Stimulated activated CD4-positive, alpha-beta T cell treated with anti-CD3 and anti-CD28 coated beads, TNF-alpha, amount 100 ng/mL, for 1 hour (primary cell): Measurements from ENCODE around the gene PANK1.

Experiments
- DNase-seq, 3 donors: peaks; one replicate each; pipeline ENCODE4 v3.0.0-alpha.2; 2020; ENCODE audit warnings: low read depth in 3 of 3, low spot score in 1 of 3

Gene PANK1

GRCh38 chr10:89652806-89653370 lies 7.8 kb upstream of the PANK1 start:
- no peak for DNase-seq

- DNase-seq: no peak
Observed at GRCh38 chr10:89651916-89652573, 7.0 kb upstream of the PANK1 start.

GRCh38 chr10:89651205-89651915 lies 6.3 kb upstream of the PANK1 start:
- DNase-seq: no peak

- DNase-seq: no peak
Observed at GRCh38 chr10:89649051-89649450, 4.0 kb upstream of the PANK1 start.

GRCh38 chr10:89648074-89648473 lies 3.0 kb upstream of the PANK1 start:
- no peak for DNase-seq

- DNase-seq: no peak
Observed at GRCh38 chr10:89646889-89647657, 2.0 kb upstream of the PANK1 start.

- DNase-seq: no peak
Observed at GRCh38 chr10:89645742-89646172, 715 bp upstream of the PANK1 start.

- no peak for DNase-seq
Observed at GRCh38 chr10:89644691-89644966, 413 bp downstream of the PANK1 start.

- peak in 2 of 3 donors; percentile 19 to 23 for DNase-seq
Observed at GRCh38 chr10:89643812-89644690, 991 bp downstream of the PANK1 start.

- DNase-seq: no peak
Observed at GRCh38 chr10:89643431-89643811, 1.6 kb downstream of the PANK1 start.

GRCh38 chr10:89642193-89642592 lies 2.8 kb downstream of the PANK1 start:
- no peak for DNase-seq

GRCh38 chr10:89640241-89640640 lies 4.8 kb downstream of the PANK1 start:
- no peak for DNase-seq

- DNase-seq: no peak
Observed at GRCh38 chr10:89639326-89639725, 5.7 kb downstream of the PANK1 start.

- DNase-seq: no peak
Observed at GRCh38 chr10:89637113-89637512, 7.9 kb downstream of the PANK1 start.

- no peak for DNase-seq
Observed at GRCh38 chr10:89634637-89635036, 10.4 kb downstream of the PANK1 start.

GRCh38 chr10:89633484-89633883 lies 11.6 kb downstream of the PANK1 start:
- DNase-seq: no peak

GRCh38 chr10:89632824-89633223 lies 12.2 kb downstream of the PANK1 start:
- DNase-seq: no peak

GRCh38 chr10:89627830-89628229 lies 17.2 kb downstream of the PANK1 start:
- DNase-seq: no peak

GRCh38 chr10:89625041-89625765 lies 19.8 kb downstream of the PANK1 start:
- DNase-seq: no peak

GRCh38 chr10:89624020-89624419 lies 21.0 kb downstream of the PANK1 start:
- no peak for DNase-seq
